ENCODE measurements around the gene NEK9.

Gene NEK9

GRCh38 chr14:75050852-75051555 lies 75.8 kb downstream of the NEK9 start, which contains the start of gene MLH3:
TSS of gene MLH3 (minus strand) at chr14:75051467. CDS start at chr14:75049655, 1,812 bp downstream.
- intact Hi-C loops (cut with DNase I): no loop called here
- peak; percentile 68 to 93 (median 86) for DNase-seq

GRCh38 chr14:75049731-75050201 lies 77.1 kb downstream of the NEK9 start:
- intact Hi-C loops (cut with DNase I): no loop called here
- no peak for DNase-seq

- intact Hi-C loops (cut with DNase I): no loop called here
- peak in 10 of 42 donors; percentile 13 to 67 (median 33) for DNase-seq
These were observed 77.7 kb downstream of the NEK9 start for GRCh38 chr14:75049136-75049535.

GRCh38 chr14:75048101-75048500 lies 78.7 kb downstream of the NEK9 start:
- intact Hi-C loops (cut with DNase I): no loop called here
- no peak for DNase-seq

GRCh38 chr14:75047506-75047905 lies 79.3 kb downstream of the NEK9 start:
- intact Hi-C loops (cut with DNase I): no loop called here
- DNase-seq: no peak

GRCh38 chr14:75046899-75047298 lies 79.9 kb downstream of the NEK9 start:
- intact Hi-C loops (cut with DNase I): no loop called here
- no peak for DNase-seq

- no peak for DNase-seq
- intact Hi-C loops (cut with DNase I): no loop called here
These were observed 80.6 kb downstream of the NEK9 start for GRCh38 chr14:75046275-75046674.

DNA sequence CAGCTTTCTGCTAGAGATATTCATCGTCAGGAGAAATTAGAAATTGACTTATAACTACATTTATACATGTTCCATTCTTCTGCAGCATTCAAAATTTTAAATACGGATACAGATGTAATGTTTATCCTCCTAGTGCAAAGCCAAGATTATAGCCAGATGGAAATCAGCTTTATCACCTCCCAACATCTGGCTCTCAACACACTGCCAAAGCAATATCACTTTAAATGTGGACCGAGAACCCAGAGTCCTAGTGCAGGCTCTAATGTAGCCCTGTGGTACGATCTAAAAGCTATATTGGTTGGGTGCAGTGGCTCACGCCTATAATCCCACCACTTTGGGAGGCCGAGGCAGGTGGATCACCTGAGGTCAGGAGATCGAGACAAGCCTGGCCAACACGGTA lies 82.1 kb downstream of the NEK9 start:
- DNase-seq: no peak
- intact Hi-C loops (cut with DNase I): no loop called here

DNA sequence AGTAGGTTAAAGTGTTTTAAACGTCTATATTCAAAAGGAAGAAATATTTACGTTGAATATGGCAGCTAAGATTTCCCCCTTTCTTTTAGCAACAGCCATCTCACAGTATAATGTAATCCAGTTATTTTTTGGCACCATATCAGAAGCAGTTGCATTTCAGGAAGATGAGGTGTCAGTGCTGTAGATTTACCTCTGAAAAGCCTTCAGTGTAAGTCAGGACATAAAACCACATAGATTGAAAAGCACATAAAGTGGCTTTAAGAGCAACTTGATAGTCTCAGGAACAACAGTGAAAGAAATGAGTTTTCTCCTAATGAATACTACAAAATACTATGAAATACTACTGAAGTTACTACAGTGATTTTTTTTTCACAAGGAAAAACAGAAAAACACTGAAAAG lies 82.5 kb downstream of the NEK9 start:
- intact Hi-C loops (cut with DNase I): no loop called here
- DNase-seq: no peak

GRCh38 chr14:75042035-75042434 lies 84.8 kb downstream of the NEK9 start:
- DNase-seq: no peak
- intact Hi-C loops (cut with DNase I): no loop called here

DNA sequence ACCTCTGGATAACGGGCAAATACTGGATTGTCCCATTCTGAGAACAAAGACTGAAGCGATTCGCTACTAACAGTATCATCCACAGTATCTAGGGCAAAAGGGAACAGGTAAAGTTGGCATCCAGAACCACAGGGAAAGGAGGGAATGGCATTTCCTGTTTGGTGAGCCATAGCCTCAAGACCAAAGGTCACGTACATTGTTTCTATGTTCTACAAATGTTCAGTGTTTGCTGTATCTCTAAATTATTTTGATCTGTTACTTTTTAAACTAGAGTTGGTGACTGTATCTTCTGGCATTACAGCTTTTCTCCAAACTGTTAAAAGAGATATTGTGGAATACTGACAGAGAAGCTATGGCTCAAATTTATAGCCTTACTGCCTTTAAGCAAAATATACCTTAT lies 85.2 kb downstream of the NEK9 start:
- DNase-seq: no peak

GRCh38 chr14:75040959-75041358 lies 85.9 kb downstream of the NEK9 start:
- no peak for DNase-seq
- intact Hi-C loops (cut with DNase I): no loop called here

More for the DNA sequence above, 85.2 kb downstream of the NEK9 start:
- intact Hi-C loops (cut with DNase I): no loop called here

- no peak for DNase-seq
- intact Hi-C loops (cut with DNase I): no loop called here
These were observed 86.3 kb downstream of the NEK9 start for GRCh38 chr14:75040507-75040906.

DNA sequence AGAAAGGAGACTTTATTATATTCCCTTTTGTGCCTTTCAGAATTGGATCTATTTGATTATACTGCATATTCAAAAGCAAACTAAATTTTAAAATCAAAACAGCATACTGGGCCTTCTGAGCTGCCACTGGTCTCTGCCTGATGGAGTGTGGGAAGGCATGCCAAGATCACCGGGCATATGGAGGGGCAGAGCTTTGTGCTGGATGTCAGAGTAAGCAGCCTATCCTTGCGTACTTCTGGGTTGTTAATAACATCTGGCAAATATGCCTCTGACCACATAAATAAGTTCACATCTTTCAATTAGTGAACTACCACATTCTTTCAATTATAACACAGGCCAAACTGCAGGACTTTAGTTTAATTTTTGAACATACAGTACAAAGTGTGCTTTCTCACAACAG lies 93.9 kb downstream of the NEK9 start:
- no peak for DNase-seq
- intact Hi-C loops (cut with DNase I): no loop called here

GRCh38 chr14:75030147-75030546 lies 96.7 kb downstream of the NEK9 start:
- no peak for DNase-seq
- intact Hi-C loops (cut with DNase I): no loop called here
